GM19397 (cell line): ENCODE measurements around the gene HSD3B7.
"Not testable (repeated sequence)": the region's sequence is repeated elsewhere in the genome, so short reads cannot be mapped to it uniquely, and the experiment has no call there.

Source experiments
- ATAC-seq: cut with Tn5 transposase; IDR thresholded peaks from one replicate; pipeline ENCODE4 v1.9.1; 2021; ENCODE audit warnings: mild to moderate bottlenecking, moderate library complexity; ENCODE audit not compliant: unreplicated experiment

HSD3B7 gene

DNA sequence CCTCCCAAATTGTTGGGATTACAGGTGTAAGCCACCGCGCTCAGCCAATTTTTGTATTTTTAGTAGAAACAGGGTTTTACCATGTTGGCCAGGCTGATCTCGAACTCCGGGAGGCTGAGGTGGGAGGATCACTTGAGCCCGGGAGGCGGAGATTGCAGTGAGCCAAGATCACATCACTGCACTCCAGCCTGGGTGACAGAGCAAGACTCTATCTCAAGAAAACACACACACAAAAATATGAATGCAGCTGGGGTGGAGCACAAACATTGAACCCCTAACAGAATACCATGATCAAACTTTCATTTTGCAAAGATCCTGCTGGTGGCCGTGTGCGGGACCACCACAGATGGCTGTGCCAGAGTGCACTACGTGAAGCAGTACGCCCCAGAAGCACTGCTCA is 32.7 kb downstream of the HSD3B7 start:
- ATAC-seq, result not testable (repeated sequence)

DNA sequence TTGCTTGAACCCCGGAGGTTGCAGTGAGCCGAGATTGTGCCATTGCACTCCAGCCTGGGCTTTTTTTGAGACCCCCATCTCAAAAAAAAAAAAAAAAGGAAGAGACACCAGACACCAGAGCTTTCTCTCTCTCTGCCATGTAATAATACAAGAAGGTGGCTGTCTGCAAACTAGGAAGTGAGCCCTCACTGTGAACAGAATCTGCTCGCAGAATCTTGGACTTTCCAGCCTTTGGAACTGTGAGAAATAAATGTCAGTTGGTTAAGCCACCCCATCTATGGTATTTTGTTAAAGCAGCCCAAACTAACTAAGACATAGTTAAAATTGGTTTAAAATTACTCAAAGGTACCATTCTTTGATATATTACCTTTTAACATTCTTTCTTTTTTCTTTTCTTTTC is 35.5 kb downstream of the HSD3B7 start:
- no peak for ATAC-seq

DNA sequence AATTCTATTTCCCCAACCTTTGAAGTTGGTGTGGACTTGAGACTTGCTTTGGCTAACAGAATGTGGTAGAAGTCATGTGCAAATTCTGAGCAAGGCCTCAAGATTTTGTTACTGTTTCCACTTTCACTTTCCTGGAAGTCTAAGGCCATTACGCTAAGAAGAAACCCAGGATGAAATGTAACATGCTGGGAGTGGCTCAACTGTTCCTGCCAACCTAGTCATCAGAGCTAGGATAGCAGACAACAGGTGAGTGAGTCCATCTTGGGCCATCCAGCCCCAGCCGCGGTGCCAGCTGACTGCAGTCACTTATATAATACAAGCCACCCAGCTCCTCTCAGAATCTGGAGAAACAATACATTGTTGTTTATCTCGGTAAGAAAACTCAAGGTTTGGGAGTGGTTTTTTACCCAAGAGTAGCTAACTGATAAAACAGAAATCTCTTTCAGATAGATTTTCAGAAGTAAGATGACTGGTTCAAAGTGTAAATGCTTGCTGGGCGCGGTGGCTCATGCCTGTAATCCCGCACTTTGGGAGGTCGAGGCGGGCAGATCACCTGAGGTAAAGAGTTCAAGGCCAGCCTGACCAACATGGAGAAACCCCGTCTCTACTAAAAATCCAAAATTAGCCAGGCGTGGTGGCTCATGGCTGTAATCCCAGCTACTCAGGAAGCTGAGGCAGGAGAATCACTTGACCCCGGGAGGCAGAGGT is 37.7 kb downstream of the HSD3B7 start:
- ATAC-seq, result no peak

GRCh38 chr16:31023252-31023602 is 38.2 kb downstream of the HSD3B7 start:
- no peak for ATAC-seq

DNA sequence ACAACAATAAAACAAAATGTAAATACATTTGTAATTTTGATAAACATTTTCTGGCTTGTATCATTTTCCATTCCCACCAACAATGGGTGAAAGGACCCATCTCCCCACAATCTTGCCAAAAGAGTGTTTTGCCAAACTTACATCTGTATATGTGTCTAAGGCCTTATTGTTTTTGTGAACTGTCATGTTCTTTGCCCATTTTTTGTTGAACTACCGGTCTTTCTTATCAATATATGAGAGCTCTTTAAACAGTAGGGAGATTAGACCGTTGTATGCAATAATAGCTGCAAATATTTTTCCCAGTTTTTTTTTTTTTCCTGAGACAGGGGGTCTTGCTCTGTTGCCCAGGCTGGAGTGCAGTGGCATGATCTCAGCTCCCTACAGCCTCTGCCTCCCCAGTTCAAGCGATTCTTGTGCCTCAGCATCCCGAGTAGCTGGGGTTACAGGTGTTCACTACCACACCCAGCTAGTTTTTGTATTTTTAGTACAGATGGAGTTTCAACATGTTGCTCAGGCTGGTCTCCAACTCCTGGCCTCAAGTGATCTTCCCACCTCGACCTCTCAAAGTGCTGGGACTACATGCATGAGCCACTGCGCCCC is 38.7 kb downstream of the HSD3B7 start:
- ATAC-seq, result no peak

DNA sequence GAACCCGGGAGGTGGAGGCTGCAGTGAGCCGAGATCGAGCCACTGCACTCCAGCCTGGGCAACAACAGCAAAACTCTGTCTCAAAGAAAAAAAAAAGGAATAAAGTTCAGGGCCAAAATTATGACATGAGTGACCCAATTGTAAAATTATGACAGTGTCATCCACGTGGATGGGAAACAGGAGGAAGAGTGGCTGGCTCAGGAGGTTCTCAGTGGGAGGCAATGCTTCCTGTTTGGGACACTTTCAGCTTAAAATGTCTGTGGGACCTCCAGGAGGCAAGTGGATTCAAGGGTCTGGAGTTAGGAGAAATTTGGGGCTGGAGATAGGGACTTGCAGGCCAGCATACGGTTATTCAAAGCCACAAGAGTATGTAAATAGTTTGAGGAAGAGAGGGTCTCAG is 40.3 kb downstream of the HSD3B7 start:
- no peak for ATAC-seq

- no peak for ATAC-seq
Measured at GRCh38 chr16:31029272-31029671, 44.3 kb downstream of the HSD3B7 start.

DNA sequence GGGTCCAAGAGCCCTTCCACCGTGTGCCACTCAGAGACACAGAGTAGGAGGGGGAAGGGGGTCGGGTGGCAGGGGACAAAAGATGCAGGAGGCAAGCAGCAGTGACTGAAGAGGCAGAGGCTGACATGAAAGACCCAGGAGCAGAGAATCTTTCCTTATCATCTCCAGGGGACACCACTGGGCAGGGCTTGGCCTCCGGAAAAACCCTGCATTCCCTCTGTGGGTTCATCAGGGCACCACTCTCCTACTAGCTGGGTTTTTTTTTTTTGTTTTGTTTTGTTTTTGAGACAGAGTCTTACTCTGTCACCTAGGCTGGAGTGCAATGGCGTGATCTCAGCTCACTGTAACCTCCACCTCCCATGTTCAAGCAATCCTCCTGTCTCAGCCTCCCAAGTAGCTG is 46.3 kb downstream of the HSD3B7 start:
- ATAC-seq, result no peak

DNA sequence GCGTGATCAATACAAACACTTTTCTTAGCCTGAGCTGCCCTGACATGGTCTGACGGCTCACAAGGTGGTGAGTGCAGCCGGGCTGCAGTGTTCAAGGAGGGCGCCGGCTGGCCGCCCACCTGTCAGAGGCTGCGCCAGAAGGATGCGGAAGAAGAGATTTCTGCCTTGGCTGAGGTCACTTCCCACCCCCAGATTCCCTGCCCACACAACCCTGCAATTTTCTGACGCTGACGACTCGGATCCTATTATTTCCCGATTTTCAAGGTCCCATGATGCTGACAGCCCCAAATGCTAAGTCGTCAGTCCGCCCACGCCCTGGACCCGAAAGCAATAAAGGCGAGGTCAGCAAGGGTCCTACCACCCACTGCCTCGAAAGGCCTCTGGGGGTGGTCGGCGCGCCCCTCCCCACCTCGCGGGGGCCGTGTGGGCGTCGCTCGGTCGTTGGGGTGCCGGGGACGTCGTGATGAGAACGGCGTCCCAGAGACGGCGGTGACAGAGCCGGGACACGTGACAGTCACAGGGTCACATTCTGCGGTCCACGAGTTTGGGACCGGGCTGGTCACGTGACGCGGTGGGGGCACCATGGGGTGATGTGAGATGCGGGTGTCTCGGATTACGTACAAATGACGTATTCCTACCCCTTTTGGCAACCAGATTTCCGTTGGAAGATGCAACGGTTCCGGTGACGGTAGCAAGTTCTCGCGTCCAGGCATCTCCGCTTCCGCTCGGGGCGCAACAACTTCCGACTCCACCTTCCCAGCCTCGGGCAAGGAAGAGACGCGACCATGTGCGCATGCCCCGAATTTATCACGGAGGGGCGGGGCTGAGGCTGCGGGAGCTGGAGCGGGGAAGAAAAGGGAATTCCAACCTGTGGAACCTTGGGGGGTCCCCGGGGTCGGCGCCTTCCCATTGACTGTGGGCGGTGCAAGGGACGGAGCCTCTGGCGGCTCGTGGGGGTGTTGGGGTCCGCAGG is 48.0 kb downstream of the HSD3B7 start, which contains the start of gene STX4:
TSS of gene STX4 (plus strand) at position 823 of the 973 bp plus-strand sequence. CDS start 248 bp downstream, outside the sequence.
- ATAC-seq, result peak; percentile 75

DNA sequence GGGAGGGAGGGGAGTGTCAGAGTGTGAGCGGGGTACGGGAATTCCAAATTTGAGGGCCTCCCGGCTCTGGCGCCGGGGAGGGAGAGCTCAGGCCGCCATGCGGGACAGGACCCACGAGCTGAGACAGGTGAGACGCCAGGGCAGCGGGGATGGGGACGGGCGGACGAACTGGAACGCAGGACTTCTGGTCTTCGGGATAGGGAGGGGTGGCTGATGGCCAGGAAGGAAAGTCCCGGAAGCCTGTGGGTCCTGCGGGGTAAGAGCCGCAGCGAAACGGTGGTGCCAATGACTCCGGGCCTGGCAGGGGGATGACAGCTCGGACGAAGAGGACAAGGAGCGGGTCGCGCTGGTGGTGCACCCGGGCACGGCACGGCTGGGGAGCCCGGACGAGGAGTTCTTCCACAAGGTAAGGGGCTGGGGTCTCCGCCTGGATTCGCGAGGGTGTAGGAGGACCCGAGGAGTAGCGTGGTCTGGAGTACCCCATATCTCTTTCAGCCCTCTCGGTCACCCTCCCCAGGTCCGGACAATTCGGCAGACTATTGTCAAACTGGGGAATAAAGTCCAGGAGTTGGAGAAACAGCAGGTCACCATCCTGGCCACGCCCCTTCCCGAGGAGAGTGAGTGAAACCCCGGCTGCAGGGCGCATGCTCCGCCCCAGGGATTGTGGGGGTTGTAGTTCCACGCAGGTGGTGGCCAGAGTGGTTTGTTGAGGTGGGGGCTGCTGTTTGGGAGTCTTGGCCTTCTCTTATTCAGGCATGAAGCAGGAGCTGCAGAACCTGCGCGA is 48.9 kb downstream of the HSD3B7 start:
- ATAC-seq, result peak; percentile 45

DNA sequence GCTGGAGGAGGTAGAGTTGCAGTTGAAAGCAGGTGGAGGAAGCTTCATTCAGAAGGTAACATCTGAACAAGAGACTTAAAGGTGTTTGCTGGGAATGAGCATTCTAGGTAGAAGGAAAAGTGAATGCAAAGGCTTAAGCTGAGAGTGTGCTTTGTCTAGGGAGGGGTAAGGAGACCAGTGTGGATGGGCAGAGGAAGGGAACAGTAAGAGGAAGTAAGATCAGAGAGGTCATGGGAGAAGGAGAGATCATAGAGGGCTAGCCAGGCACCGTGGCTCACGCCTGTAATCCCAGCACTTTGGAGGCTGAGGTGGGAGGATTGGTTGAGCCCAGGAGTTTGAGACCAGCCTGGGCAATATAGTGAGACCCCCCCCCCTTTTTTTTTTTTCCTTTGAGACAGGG is 51.7 kb downstream of the HSD3B7 start:
- ATAC-seq, result no peak
